PFSK-1 (cell line): ENCODE results near the gene RFX3.

ENCODE experiments used
- FOXP2 ChIP-seq: optimal IDR thresholded peaks from 2 replicates; pipeline ENCODE3; 2011; ENCODE audit warnings: borderline replicate concordance, control low read depth, inconsistent platforms; ENCODE audit not compliant: insufficient read depth; ENCODE audit errors: extremely low read length, extremely low read depth
- POLR2AphosphoS5 ChIP-seq: IDR thresholded peaks from 2 replicates; pipeline ENCODE4 v1.6.1; 2012; ENCODE audit warnings: low read depth, mild to moderate bottlenecking, control low read depth, low read length, moderate library complexity
- SIN3A ChIP-seq: IDR thresholded peaks from 2 replicates; pipeline ENCODE4 v1.6.1; 2012; ENCODE audit warnings: mild to moderate bottlenecking, low read length, moderate library complexity, borderline replicate concordance; ENCODE audit not compliant: insufficient read depth
- TAF1 ChIP-seq: IDR thresholded peaks from 2 replicates; pipeline ENCODE4 v1.6.1; 2012; ENCODE audit warnings: low read length, control low read depth, borderline replicate concordance; ENCODE audit not compliant: insufficient read depth
- TF ChIP-seq, protein P1 (sequence below), 2 experiments: IDR thresholded peaks; 2 replicates each; pipeline versions ENCODE4 v1.6.1 to v1.8.0; 2011 to 2012; ENCODE audit warnings: low read depth in 2 of 2, low read length in 2 of 2, control low read depth in 1 of 2, inconsistent platforms in 1 of 2, mild to moderate bottlenecking in 1 of 2, moderate library complexity in 1 of 2; ENCODE audit not compliant: insufficient read depth in 1 of 2

RFX3 gene

DNA sequence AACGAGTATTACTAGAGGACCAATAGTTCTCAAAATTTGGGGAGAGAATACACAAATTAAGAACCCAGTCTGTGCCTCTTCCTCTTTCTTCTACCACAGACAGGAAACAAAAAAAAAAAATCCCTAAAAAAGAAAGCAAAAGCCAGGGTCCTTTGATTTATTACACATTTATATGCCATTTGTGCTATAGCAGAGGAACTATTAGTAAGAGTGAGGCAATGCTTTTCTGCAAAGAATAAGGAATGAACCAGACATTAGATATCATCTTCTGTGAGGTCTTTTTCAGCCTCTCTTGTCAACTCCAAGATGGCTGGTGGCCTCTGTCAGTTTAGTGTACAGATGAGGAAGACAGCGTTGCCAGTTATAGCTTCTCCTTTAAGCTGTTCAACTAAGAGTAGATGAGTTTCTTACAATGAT lies 127.6 kb downstream of the RFX3 start:
- TF ChIP-seq SIN3A (no peak), POLR2AphosphoS5 (no peak), FOXP2 (no peak)
- TF ChIP-seq, protein P1, sequence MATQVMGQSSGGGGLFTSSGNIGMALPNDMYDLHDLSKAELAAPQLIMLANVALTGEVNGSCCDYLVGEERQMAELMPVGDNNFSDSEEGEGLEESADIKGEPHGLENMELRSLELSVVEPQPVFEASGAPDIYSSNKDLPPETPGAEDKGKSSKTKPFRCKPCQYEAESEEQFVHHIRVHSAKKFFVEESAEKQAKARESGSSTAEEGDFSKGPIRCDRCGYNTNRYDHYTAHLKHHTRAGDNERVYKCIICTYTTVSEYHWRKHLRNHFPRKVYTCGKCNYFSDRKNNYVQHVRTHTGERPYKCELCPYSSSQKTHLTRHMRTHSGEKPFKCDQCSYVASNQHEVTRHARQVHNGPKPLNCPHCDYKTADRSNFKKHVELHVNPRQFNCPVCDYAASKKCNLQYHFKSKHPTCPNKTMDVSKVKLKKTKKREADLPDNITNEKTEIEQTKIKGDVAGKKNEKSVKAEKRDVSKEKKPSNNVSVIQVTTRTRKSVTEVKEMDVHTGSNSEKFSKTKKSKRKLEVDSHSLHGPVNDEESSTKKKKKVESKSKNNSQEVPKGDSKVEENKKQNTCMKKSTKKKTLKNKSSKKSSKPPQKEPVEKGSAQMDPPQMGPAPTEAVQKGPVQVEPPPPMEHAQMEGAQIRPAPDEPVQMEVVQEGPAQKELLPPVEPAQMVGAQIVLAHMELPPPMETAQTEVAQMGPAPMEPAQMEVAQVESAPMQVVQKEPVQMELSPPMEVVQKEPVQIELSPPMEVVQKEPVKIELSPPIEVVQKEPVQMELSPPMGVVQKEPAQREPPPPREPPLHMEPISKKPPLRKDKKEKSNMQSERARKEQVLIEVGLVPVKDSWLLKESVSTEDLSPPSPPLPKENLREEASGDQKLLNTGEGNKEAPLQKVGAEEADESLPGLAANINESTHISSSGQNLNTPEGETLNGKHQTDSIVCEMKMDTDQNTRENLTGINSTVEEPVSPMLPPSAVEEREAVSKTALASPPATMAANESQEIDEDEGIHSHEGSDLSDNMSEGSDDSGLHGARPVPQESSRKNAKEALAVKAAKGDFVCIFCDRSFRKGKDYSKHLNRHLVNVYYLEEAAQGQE (IDR thresholded peaks at IDR 0.05; ENCODE audit: insufficient read depth in 1 of 2, low read depth in 2 of 2, low read length in 2 of 2) = no peak

DNA sequence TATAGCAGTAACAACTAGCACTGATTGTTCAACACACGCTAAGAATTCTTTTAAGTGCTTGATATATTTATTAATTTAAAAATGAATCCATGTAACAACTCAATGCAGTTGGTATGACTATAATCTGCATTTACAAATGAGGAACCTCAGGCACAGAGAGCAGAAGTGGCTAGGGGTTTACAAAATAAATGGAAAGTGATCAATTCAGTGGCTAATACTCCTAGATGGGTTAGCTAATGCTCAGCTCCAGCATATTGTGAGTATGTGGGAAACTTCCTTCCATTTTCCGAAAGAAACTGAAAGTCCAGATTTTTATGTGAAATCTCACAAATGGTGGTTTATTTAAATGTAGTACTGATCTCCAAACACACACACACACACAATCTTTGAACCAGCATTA lies 128.0 kb downstream of the RFX3 start:
- TF ChIP-seq, protein P1 (IDR thresholded peaks at IDR 0.05; ENCODE audit: insufficient read depth in 1 of 2, low read depth in 2 of 2, low read length in 2 of 2) = no peak
- TF ChIP-seq FOXP2 = no peak
- no peak for TF ChIP-seq SIN3A
- no peak for TF ChIP-seq TAF1
- no peak for TF ChIP-seq POLR2AphosphoS5

DNA sequence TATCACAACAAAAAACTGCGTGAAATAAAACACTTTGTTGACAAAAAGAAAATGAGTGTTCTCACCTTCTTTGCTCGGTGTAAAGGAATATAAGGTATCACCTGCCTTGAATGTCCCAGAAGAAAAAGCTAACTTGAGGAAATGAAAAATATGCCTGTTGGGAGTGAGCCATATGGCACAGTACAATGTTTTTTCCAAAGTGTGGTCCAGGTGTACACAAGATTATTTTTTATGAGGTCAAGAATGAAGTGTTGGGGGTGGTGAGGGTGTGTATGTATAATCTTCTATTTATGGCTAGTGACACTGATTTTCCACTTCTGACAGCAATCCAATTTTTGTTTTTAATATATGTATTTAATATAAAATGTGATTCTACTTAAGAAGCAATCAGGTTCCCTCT lies 134.4 kb downstream of the RFX3 start:
- TF ChIP-seq TAF1 = no peak
- no peak for TF ChIP-seq SIN3A
- TF ChIP-seq POLR2AphosphoS5 = no peak
- TF ChIP-seq, protein P1 (IDR thresholded peaks at IDR 0.05; ENCODE audit: insufficient read depth in 1 of 2, low read depth in 2 of 2, low read length in 2 of 2) = no peak
- no peak for TF ChIP-seq FOXP2

DNA sequence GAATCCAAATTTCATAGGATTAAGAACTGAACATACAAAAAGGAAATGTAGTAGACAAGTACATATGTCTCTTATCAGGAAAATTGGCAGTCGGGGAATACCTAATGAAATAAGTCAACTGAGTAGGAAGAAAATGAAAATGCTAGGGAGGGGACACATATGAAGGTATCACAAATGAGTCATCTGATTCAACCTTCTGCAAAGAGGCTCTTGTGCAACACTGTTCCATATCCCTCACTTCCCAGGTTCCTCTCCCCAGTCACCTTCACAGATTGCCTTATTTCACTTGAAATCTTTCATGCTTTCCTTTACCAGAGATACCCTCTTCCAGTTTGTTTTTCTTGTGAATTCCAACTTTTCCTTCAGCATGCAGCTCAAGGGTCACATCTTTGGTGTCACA lies 139.0 kb downstream of the RFX3 start:
- TF ChIP-seq POLR2AphosphoS5 (no peak), SIN3A (no peak), FOXP2 (no peak), TAF1 (no peak)
- TF ChIP-seq, protein P1 (IDR thresholded peaks at IDR 0.05; ENCODE audit: insufficient read depth in 1 of 2, low read depth in 2 of 2, low read length in 2 of 2) = no peak

DNA sequence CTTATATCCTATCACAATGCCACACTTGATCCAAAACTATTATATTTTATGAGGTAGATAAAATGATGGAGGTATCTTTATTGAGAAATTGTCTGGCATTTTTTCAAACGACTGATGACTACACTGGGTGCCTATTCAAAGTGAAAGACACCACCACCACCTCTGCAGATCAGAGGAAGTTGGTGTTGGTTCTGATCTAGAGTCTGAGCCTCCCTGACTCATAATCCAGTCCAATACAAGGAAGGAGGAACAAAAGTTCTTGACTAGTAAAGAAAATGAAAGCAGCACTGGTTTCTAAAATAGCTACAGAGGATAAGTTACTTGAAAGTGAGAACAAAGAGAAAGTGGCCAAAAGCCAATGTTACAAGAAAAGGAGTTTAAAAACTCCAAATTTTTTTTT lies 139.9 kb downstream of the RFX3 start:
- no peak for TF ChIP-seq POLR2AphosphoS5
- no peak for TF ChIP-seq SIN3A
- no peak for TF ChIP-seq FOXP2
- TF ChIP-seq, protein P1 (IDR thresholded peaks at IDR 0.05; ENCODE audit: insufficient read depth in 1 of 2, low read depth in 2 of 2, low read length in 2 of 2) = no peak
- TF ChIP-seq TAF1 = no peak
